Activated CD8-positive, alpha-beta memory T cell treated with anti-CD3 and anti-CD28 coated beads for 4 hours (primary cell): ENCODE measurements around the gene PHLDA2.
"Not testable (repeated sequence)": the region's sequence is repeated elsewhere in the genome, so short reads cannot be mapped to it uniquely, and the experiment has no call there.

Experiments
- DNase-seq, 2 donors: peaks; one replicate each; pipeline ENCODE4 v3.0.0-alpha.2; 2020; ENCODE audit warnings: low read depth in 2 of 2

Gene PHLDA2

DNA sequence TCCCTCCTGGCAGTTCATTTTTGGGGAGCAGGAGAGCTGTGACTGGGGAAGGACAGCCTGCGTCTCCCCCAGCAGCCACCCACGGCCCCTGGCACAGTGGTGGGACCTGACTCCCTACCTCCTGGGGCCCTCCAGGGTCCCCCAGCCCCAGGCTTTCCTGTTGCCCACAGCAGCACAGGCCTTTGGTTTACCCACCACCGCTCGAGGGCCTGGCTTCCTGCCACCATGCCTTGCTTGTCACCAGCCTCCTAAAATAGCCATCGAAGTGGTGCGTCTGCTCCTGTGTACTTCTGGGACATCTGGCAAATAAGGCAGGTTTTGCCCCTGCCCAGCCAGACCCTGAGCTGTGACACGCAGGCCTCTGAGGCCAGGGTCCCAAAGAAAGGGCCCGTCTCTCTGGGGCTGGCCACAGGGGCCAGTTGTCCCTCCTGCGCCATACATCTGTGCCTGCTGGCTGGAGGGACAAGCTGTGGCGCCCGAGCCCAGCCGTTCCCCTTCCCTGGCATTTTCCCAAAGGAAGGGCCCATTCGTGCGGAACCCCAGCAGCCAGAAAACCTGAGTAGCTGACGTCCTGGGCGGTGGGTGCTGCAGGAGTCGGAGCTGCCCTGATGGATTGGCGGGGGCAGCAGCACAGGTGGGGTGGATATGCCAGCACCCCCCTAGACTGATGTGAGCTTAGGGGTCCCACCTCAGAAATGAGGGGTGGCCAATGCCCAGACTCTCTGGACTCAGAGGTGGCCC is 14.6 kb downstream of the PHLDA2 start:
- no peak for DNase-seq

DNA sequence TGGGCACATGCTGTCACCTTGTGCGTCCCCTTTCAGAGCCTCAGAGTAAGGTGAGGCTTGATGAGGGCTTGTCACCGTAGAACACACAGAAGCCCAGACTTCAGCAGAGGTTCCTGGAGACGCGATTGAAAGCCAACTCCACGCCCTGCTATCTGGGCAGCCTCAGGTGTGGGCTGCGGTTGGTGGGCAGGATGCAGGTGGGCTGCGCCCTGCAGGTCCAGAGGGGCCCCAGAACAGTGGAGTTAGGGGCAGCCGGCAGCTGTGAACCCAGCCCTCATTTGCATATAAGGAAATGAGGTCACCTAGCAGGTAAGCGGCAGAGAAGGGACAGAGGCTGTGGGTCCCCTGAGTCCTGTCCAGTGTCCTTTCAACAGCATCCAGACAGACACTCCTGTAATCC is 15.4 kb downstream of the PHLDA2 start:
- no peak for DNase-seq

DNA sequence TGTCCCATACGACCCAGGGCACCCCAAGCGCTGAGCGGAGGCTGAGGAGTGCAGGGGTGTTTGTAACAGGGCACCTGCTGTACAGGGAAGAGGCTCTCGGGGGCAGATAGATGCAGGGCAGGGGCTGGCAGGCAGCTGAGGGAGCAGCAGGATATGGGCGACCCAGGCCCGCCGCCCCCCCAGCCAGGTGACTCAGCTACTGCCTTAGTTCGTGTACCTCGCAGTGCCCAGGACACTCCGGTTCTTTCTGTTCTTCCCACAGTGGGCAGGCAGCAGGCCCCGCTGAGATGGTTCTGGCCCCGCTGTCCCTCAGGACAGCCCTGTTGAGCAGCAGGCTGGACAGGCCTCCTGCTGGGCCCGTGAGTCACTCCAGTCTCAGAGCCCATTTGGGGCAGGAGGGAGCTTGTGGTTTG is 16.2 kb downstream of the PHLDA2 start:
- no peak for DNase-seq

DNA sequence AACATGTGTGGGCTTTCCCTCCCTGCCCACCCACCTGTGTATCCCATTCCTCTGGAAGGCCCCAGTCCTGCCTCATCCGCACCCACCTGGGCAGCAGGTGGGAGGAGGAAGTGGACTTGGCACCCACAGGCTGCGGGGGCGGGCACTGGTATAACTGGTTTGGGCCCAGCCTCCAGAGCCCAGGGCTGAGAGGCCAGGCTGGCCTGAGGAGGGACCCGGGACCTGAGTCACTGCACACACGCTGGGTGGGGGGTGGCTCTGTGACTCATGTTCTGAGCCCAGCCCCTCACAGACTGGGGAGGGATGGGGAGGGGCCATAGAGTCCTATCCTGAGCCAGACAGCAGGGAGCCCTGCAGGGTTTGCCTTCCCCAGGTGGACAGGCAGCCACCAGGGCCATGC is 16.7 kb downstream of the PHLDA2 start:
- no peak for DNase-seq

DNA sequence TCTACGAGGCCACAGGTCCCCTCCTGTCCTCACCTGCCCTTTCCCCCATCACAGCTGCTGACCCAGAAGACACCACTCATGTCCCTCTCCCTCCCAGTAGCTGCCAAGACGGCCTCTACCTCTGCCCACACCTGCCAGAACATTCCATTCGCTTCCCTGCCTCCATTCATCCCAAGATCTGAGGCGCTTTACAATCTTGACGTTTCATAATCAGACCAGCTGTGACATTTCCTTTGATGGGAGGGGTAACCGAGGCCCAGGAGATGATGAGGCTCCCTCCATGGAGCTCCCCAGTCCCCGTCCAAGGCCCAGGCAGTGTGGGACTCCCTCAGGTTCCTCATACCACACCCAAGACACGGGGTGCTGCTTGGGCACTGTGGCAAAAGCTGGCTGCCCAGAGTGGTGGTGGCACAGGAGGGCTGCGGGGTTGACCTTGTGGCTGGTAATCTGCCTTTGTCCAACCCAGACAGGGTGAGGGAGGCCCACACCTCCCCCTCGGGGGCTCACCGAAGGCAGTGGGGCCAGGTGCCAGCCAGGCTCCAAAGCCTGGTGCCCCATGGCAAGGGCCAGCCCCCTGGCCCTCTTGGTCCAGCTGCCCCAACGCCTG is 17.3 kb downstream of the PHLDA2 start:
- DNase-seq: no peak

DNA sequence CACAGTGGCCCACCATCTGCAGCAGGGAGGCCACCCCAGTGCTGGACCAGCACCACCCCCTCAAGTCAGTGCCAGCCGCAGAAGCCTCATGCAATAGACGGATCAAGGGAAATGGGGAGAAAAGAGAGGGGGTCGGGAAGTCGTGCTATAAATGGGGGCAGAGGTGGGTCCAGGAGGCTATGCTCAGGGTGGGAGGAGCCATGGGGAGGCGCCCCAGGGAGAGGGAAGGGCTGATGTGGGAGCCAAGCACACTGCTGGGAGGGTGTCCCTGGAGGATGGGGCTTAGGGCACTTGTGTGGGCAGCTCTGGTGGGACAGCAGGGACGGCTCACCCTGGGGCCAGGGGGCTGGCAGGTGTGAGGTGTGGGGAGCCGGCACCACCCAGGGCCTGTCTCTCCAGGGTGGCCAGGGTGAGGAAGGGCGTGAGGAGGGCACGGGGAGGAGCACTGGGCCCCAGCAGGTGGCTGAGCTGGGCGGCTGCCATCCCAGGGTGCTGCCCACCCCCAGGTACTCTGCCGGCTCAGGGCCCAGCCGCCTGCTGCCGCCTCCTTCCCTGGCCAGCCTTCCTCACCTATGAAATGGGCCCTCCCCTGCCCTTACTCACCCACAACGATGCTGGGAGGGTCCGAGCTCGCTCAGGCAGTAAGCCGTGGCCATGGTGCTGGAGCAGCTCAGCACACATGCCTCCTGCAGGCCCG is 18.0 kb downstream of the PHLDA2 start:
- DNase-seq: no peak

DNA sequence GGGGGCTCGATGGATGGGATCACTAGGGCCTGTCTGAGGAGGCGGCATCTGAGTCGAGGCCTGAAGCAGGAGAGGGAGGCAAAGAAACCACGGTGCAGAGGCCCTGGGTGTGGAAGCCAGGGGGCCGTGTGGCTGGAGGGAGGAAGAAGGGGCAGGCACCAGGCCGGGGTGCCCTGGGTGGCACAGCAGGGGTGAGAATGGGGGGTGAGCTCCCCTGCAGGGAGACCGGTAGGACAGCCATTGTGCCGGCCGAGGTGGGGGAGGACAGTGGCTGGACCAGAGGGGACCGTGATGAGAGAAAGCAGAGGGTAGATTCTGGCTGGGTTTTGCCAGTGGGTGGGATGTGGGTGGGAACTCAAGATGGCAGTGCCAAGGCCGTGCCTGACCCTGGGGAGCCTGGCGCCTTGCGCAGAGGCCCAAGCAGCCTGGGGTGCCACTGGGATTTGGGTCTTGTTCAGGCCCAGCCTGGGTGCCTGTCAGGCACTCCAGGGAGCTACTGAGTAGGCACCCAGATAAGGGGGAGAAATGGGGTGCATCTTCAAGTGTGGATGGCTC is 18.7 kb downstream of the PHLDA2 start:
- DNase-seq: no peak

DNA sequence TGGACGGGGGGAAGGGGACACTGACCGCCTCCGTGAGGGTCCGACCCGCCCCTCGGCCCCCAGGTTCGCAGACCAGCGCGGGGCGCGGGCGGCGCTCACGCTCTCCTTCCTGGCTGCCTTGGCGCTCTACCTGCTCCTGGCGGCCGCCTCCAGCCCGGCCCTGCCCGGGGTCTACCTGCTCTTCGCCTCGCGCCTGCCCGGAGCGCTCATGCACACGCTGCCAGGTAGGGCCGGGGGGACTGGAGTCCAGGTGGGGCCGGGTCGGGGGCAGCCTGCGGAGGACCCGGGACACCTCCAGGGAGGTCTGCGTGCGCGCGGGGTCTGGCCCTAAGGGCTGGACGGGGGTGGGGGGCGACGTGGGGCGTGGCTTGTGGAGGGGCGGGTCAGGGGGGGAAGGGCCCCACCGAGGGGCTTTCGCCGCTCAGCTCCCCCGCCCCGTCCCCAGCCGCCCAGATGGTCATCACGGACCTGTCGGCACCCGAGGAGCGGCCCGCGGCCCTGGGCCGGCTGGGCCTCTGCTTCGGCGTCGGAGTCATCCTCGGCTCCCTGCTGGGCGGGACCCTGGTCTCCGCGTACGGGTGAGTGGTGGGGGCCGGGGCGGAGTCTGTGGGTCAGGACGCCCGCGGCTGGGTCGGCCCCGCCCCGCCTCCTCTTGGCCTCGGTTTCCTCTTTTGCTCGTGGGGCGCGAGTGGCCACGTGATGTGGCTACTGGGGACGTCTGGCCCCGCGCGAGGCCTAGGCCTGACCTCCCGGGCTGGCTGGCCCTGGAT is 19.9 kb downstream of the PHLDA2 start:
- no peak for DNase-seq

DNA sequence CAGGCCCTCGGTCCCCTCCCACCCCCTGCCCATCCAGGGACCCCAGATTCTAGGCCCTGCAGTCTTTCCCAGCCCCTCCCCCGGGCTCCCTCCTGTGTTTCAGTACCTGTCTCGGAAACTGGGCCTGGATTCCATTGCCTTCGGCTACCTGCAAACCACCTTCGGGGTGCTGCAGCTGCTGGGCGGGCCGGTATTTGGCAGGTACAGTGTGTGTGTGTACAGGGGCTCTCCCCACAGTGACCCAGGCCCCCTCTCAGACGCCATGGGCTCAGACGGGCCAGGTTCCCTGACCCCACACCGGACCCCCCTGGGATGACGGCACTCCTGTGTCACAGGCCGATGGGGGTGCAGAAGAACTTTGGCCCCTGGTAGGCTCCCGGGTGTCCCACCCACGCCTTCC is 21.1 kb downstream of the PHLDA2 start:
- no peak for DNase-seq

DNA sequence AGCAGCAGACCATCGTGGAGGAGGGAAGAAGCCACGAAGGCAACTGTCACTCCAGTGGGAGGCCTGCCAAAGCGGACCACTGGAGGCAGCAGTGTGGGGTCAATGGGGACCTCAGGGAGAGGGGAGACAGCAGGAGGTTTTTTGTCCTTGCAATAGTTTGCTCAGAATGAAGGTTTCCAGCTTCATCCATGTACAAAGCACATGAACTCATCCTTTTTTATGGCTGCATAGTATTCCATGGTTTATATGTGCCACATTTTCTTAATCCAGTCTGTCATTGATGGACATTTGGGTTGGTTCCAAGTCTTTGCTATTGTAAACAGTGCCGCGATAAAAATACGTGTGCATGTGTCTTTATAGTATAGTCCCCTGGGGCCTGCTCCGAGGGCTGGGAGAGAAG is 23.9 kb downstream of the PHLDA2 start:
- DNase-seq: not testable (repeated sequence)

DNA sequence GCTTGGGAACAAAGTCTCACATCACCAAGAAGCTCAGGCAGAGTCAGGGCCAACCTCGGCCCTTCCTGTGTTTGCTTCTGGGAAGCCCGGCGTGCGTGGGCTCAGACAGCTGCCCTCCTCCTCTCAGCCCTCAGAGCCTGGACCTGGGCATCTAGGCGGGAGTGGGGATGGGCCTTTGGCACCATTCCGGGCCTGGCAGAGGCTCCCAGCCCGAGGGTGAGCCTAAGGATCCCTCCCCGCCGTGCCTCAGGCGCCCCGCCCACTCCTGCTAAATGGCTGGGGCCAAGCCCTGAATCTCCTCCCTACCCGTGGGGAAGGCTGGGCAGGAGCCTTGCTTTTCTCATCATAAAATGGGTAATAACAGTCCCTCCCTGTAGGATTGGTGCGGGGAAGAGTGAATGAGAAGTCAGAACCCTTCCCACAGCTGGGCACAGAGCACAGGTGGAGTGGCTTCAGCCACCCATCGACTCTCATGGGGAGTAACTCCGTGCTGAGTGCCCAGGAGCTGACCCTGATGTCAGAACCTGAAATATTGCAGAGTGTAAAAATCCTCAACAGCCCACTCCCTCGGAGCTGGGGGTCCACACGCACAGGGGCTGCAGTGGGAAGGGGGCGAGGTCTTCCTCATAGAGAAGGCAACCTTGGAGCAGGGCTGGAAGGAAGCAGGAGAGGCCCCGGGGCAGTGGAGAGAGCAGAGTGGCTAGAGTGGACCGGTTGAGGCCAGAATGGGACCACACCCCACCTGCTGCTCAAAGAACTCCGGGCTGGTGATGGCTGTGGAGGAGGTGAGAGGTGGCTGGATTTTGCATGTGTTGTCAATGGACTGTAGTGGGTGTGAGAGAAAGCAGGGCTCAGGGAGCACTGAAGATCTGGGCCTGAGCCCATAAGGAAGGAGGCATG is 24.8 kb downstream of the PHLDA2 start:
- no peak for DNase-seq

DNA sequence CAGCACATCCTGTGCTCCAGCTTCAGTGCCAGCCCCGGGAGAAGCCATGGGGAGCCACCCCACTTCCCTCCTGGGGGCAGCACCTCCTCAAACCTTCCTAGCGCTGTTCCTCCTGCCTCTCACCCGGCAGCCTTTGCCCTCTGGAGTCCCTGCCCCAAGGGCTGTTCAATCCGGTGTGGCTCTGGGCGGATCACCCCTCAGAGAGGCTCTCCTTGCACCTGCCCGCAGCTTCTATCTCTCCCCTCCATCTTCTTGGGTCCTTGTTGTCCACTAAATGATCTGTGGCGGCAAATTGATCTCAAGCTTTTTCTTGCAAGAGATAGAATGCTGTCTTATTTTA is 25.6 kb downstream of the PHLDA2 start:
- DNase-seq: no peak

DNA sequence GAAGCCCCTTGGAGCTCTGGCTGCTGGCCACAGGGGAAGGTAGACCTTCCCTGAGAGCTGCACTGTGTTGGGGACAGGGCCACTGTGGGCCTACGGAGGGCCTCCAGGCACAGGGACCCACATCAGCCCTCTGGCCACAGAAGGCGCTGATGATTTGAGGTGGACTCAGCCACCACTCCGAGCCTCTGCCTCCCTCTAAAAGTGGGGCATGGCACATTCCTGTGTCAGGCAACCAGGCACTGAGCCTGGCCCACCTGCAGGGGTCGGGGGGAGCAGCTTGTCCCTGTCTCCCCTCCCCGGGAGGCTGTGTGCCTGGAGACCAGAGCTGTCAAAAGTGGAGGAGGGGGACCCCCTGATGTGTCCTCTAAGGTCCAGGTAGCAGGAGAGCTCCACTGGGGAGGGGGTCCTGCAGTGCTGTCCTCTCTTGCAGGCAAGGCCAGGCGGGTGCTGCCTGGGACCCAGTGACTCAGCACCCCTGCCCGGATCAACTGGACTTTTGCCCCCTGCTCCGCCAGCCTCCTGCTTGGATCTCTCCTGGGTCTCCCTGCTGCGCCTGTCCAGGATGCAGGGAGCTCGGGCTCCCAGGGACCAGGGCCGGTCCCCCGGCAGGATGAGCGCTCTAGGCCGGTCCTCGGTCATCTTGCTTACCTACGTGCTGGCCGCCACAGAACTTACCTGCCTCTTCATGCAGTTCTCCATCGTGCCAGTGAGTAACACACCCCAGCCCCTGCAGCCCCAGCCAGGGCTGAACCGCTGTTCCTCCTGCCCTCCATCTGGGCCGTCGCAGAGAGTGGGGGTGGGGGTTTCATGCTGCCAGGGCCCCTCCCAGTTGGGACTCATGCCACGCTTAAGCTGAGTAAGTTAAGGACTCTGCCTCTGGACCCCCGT is 26.2 kb downstream of the PHLDA2 start:
- DNase-seq: no peak

DNA sequence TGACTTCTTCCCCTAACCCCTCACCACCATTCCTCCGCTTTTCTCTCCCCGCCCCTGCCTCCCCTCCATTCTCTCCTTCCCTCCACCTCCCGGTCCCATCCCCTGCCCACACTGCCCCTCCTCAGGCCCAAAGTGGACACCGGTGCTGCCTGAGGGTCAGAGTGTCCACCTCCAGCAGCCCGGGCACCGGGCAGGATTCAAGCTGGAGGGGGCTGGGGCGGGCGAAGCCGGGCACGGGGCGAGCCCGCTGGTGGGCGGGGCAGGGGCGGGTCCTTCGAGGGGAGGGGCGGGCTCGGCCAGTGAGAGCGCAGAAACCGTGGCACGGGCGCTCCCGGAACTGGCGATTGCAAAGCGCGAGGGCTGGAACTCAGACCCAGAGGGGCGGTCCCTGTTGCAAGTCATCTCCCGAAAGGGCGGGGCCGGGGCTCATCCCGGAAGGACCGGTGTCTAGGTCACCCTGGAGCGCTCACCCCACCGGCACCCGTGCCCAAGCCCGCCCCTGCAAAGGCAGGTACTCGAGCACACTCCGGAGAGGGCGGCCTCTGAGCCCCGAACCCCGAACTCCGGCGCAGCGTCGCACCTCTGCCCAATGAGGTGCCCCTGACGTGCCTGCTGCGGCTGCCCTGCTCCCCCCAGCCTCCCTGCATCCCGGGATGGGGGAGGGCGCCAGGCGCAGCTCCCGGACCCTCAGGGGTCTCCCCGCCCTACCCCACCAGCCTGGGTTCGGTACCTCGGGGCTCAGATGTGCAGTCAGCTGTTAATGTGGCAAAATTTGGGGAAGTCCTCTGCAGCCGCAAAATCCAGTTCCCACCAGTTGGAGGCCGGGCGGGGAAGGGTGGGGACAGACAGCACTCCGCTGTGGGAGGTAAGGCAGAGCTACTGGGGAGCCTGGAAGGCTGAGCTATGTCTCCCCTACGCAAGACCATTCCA is 27.1 kb downstream of the PHLDA2 start:
- peak; percentile 68 to 74 for DNase-seq

DNA sequence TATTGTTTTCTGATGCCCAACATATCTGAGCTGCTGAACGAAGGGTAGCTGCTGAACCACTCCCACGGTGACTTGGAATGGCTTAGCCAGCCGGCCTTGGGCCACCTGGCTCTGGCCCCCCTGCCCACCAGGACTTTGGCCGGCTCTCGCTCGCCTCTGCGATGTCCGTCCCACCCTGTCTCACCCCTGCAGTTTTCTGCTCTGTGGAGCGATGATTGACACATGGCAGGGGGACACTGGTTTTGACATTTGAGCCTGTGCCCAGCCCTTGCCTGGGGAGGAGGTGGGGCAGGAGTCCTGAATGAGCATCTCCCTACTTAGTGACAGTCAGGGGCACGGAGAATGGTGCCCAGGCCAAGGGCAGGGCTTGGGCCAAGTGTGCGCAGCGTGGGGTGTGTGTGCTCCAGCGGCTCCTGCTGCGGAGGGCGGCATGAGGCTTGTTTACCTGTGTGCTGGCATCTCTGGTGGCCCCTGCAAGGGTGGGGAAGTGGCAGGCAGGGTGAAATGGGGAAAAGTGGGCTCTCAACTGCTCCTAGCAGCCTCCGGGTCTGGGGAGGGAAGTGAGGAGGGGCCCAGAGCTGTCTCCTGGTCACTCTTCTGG is 27.9 kb downstream of the PHLDA2 start:
- no peak for DNase-seq

DNA sequence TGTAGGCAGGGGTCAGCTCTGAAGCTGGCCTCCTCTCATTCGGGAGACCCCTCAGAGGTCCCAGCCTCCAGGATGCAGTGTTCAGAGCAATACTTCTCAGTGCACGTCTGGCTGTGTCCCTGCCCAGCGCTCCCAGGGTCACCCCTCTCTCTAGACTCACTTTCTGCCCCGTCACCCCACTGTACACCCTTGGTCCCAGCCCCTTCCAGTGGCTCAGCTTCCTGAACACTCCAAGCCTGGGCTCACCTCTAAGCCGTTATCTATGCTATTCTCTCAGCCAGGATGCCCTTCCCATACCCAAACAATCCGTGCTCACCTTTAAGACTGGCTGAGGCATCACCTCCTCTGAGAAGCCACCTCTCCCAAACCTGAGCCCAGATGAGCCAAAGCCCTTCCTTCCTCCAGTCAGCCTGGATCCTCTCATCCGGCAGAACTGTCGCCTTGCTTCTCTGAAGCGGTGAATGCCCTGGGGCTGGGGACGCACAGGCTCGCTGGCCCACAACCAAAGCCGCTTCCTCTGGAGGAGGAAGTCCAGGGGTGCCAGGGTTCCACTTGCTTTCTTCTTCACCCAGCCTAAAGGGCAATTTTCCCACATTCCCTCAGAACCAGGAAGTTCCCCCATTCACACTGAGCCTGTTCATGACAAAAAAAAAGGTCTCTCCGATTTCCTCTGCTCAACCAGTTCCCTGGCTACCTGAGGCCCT is 30.0 kb downstream of the PHLDA2 start:
- DNase-seq: no peak

DNA sequence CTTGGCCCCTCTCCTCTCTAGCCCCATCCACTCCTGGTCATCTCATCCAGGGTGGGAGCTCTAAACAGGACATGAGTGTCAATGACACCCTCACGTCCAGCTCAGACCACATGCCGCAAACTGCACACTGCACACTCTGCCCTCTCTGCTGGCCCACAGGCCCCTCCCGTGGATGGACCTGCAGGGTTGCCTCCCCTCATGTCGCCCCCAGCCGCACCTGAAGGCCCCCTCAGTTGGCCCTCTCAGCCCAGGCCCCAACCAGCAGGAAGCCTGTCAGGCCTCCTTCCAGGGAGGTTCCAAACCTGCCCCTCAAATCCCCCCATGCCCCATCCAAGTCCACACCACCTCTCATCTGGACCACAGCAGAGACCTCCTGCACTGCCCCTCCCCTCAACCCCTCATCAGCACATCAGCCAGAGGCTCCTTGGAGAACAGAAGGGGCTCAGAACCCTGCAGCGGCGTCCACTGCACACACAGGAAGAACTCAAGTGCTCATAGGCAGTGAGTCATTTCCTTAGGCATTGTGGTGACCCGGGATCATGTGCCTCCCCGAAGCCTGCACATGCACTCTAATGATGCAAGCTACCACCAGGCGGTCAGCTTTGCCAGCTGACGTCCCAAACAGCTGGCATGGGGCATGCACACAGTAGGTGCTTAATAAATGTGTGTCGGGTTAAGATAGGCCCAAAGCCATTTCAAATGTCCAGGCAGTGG is 30.7 kb downstream of the PHLDA2 start:
- DNase-seq: peak; percentile 19 to 53
